Hematopoietic multipotent progenitor cell treated with erythropoietin and hydrocortisone succinate and interleukin-3 and kit ligand, for 15 days (in vitro differentiated cells): ENCODE results near the gene ERN1.

Experiments
- DNase-seq: peaks from one replicate; pipeline ENCODE4 v3.0.0-alpha.2; 2015; ENCODE audit warnings: low spot score

Gene ERN1

DNA sequence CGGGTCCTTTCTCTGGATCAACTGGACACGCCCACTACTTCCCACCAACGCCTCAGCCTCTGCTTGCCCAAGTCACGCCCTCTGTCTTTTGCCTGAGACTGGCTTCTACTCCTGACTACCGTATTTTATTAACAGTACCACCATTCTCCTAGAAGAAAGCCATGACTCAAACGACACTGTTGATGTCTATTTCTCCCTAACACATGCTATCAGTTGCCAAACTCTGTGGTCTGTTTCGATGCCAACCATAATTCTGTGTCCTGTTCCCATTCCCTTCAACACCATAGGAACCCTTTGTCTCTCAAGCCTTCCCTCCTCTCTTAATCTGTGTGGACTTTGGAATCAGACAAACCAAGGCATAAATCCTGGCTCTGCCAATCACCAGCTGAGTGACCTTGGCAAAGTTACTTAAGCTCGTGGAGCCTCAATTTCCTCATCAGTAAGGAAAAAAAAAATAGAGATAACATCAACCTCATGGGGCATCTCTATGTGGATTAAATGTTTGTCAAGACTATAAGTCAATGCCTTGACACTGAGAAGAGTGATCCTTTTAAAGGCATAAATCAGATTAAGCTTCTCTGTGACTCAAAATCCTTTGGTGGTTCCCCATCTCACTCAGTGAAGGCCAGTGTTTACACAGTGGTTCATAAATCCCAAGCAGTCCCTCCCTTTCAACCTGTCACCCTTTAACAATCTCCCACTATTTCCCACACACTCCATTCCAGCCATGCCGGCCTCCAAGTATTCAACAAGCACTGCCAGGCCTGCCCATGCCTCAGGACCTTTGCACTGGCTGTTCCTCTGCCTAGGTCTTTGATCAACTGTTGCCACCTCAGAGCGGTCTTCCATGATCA is 45.6 kb downstream of the ERN1 start:
- no peak for DNase-seq

DNA sequence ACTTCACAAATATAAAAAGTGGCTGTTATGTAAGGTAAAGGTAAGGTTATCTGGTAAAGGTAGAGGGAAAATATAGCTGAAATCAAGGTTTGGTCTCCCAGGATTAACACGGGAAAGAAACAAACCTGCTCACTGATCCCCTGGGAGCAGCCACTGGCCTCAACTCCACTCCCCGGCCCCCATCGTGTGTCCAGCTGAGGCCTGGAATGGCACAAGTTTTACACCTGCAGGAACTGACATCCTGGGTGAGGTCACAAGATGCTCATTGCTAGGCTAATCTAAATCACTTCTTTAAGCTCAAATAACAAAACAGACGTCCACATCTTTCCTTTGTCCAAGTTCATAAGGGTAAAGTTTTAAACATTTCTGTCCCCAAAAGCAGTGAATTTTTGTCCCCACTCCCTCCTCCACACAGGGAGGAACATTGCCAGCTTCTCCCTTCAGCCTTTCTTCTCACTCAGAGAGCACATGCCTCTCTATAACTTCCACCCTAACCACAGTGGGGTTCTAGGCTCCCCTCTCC is 46.3 kb downstream of the ERN1 start:
- no peak for DNase-seq

DNA sequence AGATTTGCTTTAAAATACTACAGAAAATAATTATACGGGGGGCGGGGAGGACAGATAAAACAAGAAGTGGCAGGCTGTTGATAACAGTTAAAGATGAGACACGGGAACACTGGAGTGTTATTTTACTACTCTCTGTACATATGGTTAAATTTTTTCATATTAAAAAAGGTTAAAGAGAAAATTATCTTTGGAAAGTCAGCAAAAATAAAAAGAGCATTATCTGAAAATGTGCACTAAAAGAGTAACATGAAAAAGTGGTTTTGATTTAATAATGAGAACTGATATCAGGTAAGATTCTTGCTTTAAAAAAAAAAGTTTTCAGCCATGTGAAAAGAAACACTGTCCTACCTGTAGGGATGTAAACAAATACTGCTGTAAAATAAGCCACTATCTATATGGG is 46.9 kb downstream of the ERN1 start:
- DNase-seq: no peak

GRCh38 chr17:64081802-64082799 is 47.8 kb downstream of the ERN1 start:
- DNase-seq: no peak

GRCh38 chr17:64080174-64080618 is 49.7 kb downstream of the ERN1 start:
- DNase-seq: no peak

- DNase-seq: no peak
Measured at GRCh38 chr17:64077379-64077778, 52.6 kb downstream of the ERN1 start.

GRCh38 chr17:64075913-64076312 is 54.0 kb downstream of the ERN1 start:
- DNase-seq: no peak

GRCh38 chr17:64074704-64075426 is 55.1 kb downstream of the ERN1 start:
- no peak for DNase-seq

GRCh38 chr17:64073771-64074703 is 55.9 kb downstream of the ERN1 start:
- DNase-seq: no peak

DNA sequence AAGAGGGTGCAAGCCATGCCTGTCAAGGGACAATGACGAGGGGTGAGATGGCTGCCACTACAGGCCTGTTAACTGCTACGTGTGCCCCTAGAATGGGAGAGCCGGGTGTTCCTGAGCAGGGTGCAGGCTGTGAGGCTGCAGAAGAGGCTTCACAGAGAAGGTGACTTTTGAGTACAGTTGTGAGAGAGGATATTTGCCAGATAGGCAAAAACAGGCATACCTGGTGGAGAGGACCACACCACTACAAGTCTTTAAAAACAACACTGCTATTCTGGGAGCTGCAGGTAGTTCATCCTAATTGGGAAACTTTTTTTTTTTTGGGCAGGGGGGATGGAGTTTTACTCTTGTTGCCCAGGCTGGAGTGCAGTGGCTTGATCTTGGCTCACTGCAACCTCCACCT is 58.8 kb downstream of the ERN1 start:
- DNase-seq: no peak

GRCh38 chr17:64070213-64070612 is 59.7 kb downstream of the ERN1 start:
- no peak for DNase-seq

- no peak for DNase-seq
Measured at GRCh38 chr17:64069143-64069542, 60.8 kb downstream of the ERN1 start.

DNA sequence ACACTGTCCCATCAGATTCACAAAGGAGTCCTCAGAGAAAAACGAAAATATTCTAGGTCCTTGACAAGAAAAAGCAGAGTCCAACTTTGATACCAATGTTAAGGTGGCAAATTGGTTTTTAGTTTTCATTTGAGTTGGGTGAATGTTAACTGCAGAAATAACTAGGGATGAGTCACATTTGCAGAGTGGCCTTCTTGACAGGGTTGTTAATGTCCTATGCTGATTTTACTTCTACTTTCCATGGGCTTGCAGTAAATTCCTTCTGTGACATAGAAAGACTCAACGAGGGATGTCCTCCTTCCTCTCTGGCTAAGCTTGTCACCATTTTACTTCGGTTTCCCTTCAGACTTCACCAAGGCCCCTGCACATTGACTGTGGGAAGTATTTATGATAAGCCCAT is 62.3 kb downstream of the ERN1 start:
- DNase-seq: no peak

DNA sequence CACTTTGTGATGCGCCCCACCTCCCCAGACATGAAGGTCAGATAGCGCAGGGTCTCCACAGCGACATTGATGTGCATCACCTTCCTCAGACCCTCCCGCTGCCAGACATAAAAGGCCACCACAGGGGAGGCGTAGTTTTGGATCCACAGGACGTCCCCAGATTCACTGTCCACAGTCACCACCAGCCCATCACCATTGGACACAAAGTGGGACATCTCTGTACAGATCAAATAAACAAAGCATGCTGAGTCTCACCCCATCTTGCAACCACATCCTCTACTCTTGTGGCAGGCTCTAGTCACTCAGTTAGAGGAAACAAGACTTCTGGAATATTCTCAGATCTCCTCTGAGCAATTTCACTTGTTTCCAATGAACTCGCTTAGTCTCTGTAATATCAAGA is 63.2 kb downstream of the ERN1 start:
- no peak for DNase-seq

GRCh38 chr17:64065161-64065560 is 64.8 kb downstream of the ERN1 start:
- no peak for DNase-seq

DNA sequence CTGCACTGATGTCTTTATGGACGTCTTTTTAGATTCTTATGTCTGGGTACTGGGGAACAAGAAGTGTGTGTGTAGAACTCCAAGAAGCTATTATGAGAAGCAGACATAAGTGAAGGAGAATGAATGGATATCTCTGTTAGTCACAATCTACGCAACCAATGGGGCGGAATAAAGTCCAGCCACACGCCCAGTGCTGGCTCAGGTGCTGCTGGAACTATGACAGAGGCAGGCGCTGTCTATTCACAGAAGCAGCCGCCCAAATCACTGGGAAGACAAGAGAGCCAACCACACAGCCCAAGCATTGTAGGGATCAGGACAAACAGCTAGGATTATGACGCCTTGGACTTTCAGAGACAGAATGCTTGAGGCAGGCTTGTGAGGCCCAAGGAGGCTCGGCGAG is 65.6 kb downstream of the ERN1 start:
- DNase-seq: no peak

DNA sequence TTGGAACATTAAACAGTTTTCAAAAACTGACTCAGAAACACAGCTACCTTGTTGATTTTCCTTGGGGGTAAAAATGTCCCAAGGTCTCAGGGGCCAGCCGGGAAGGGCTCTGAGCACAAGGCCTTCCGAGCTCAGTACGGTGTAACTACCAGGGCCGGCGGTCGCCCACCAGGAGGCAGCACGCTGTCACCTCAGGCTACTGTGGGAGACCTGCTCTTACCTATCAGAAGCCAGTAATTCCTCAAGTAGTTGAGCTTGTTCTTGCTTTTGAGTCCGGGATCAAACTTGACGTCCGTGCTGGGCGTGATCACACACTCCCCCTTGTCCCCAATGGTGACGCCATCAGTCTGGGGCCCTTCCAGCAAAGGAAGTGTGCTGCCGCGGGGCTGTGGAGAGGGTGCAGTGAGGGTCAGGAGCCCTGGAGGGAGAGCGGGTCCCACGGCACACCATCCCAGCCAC is 66.1 kb downstream of the ERN1 start:
- DNase-seq: peak; percentile 40

- no peak for DNase-seq
Measured at GRCh38 chr17:64063088-64063487, 66.9 kb downstream of the ERN1 start.

DNA sequence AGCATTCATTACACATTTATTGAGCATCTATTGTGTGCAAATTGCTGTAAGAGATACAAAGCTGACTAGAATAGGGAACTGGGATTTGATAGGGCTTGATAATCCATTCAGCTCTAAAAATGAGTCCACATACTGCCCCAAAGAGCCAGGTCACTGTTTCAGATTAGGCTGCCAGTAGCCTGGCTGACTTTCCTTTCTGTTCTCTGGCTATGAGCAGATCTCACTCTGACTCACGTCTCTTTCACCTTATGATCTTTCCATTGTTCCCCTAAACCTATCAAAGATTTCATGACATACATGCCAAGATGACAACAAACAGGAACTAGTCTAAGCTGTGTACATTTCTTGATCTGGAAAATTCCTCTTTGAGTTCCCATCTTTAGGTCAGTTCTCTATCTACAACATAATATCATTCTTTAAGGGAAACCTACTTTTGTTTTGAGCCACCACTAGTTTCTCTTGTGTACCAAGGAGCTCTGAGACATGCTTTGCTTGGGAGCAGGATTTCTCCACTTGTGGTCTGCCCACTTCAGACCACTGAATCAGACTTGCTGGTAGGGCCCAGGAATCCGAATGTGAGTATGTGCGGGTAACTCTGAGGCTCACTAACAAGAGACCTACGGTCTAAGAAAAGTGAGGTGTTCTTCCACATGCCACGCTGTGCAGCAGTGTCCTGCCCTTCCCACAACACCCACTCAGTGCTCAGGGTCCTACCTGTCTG is 68.6 kb downstream of the ERN1 start:
- no peak for DNase-seq

DNA sequence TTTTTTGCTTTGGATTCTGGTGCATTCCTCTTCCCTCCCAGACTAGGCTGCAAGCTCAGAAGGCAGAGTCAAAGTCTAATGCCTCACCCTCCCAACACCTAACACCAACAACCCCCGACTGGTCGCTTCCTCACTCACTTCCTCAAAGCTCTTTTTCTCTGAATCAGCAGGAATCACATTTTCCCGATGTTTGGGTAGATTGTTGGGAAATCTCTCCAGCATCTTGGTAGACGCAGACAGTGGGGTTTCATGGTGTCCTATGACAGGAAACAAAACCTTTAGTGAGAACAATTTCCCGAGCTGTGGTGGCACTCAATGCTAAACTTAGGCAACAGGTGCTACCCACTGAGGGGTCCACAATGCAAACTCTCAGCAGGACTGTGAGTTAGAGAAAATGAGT is 69.6 kb downstream of the ERN1 start:
- no peak for DNase-seq
